HEK293 (cell line): ENCODE measurements around the gene ZNF543.

ENCODE experiments used
- CTCF ChIA-PET: fragments of 350-600 bp; formaldehyde crosslinking; extraction: SDS; loops from one replicate; lab custom pipeline; 2021; ENCODE audit warnings: antibody characterized with exemption; lab: Yijun Ruan, JAX
- POLR2A ChIA-PET: fragments of 300-600 bp; formaldehyde crosslinking; extraction: SDS; loops from one replicate; lab custom pipeline; 2020; ENCODE audit warnings: antibody characterized with exemption, inconsistent platforms; lab: Yijun Ruan, JAX
- H3K27ac ChIP-seq: fragments of 200-500 bp; sonication (Bioruptor generic); 2 replicates; pipeline ENCODE4 v1.5.1; 2014; ENCODE audit warnings: low read depth, low read length, control low read depth, inconsistent platforms; ENCODE audit errors: extremely low read depth
- H3K36me3 ChIP-seq, 2 experiments: fragments of 200-500 bp in 1 of 2; sonication (Bioruptor generic) in 1 of 2; 1 replicate in 1 of 2; 2 replicates in 1 of 2; pipeline ENCODE4 v1.5.1; 2014 to 2017; ENCODE audit warnings: inconsistent platforms in 2 of 2, low read length in 2 of 2; ENCODE audit not compliant: control insufficient read depth in 2 of 2, insufficient read depth in 1 of 2
- H3K4me1 ChIP-seq: fragments of 200-500 bp; sonication (Bioruptor generic); 2 replicates; pipeline ENCODE4 v1.5.1; 2014; ENCODE audit warnings: mild to moderate bottlenecking, low read length, inconsistent platforms; ENCODE audit not compliant: control insufficient read depth, insufficient read depth
- H3K4me3 ChIP-seq: 2 replicates; pipeline ENCODE4 v1.5.1; 2011; ENCODE audit warnings: low read depth, mild to moderate bottlenecking, control low read depth, low read length, moderate library complexity
- H3K9me3 ChIP-seq: fragments of 200-500 bp; sonication (Bioruptor generic); 2 replicates; pipeline ENCODE4 v1.5.1; 2014; ENCODE audit warnings: low read depth, low read length, inconsistent platforms; ENCODE audit not compliant: control insufficient read depth, insufficient read depth
- BCL11B ChIP-seq: fragments of 450-650 bp; formaldehyde crosslinking; IDR thresholded peaks from 2 replicates; pipeline ENCODE4 v1.5.1; 2016; ENCODE audit warnings: low read depth, missing biosample characterization, missing genetic modification characterization
- BCL6B ChIP-seq: fragments of 450-650 bp; formaldehyde crosslinking; IDR thresholded peaks from 2 replicates; pipeline ENCODE4 v1.5.1; 2017; ENCODE audit warnings: missing biosample characterization, missing genetic modification characterization
- FEZF1 ChIP-seq: fragments of 450-650 bp; formaldehyde crosslinking; IDR thresholded peaks from 2 replicates; pipeline ENCODE4 v1.5.1; 2016; ENCODE audit warnings: missing biosample characterization, missing genetic modification characterization
- MZF1 ChIP-seq: fragments of 450-650 bp; formaldehyde crosslinking; IDR thresholded peaks from 2 replicates; pipeline ENCODE4 v1.5.1; 2017; ENCODE audit warnings: missing biosample characterization, missing genetic modification characterization, borderline replicate concordance
- TRIM28 ChIP-seq: IDR thresholded peaks from 2 replicates; pipeline ENCODE4 v1.6.1; 2011; ENCODE audit warnings: low read length, control low read depth, borderline replicate concordance
- YY2 ChIP-seq: fragments of 450-650 bp; formaldehyde crosslinking; IDR thresholded peaks from 2 replicates; pipeline ENCODE4 v1.5.1; 2016; ENCODE audit warnings: missing biosample characterization, missing genetic modification characterization
- ZBTB21 ChIP-seq: fragments of 450-650 bp; formaldehyde crosslinking; IDR thresholded peaks from 2 replicates; pipeline ENCODE4 v1.5.1; 2017; ENCODE audit warnings: missing biosample characterization, missing genetic modification characterization
- ZBTB44 ChIP-seq: fragments of 450-650 bp; IDR thresholded peaks from 2 replicates; pipeline ENCODE4 v1.5.1; 2018; ENCODE audit warnings: missing biosample characterization, mild to moderate bottlenecking, missing genetic modification characterization
- ZBTB6 ChIP-seq: fragments of 450-650 bp; formaldehyde crosslinking; IDR thresholded peaks from 2 replicates; pipeline ENCODE4 v1.5.1; 2017; ENCODE audit warnings: missing biosample characterization, missing genetic modification characterization
- ZNF138 ChIP-seq: fragments of 450-650 bp; formaldehyde crosslinking; IDR thresholded peaks from 2 replicates; pipeline ENCODE4 v1.5.1; 2016; ENCODE audit warnings: missing biosample characterization, missing genetic modification characterization, borderline replicate concordance
- ZNF23 ChIP-seq: fragments of 450-650 bp; formaldehyde crosslinking; IDR thresholded peaks from 2 replicates; pipeline ENCODE4 v1.5.1; 2016; ENCODE audit warnings: missing biosample characterization, missing genetic modification characterization, borderline replicate concordance
- ZNF239 ChIP-seq: fragments of 450-650 bp; formaldehyde crosslinking; IDR thresholded peaks from 2 replicates; pipeline ENCODE4 v1.5.1; 2016; ENCODE audit warnings: missing biosample characterization, missing genetic modification characterization
- ZNF24 ChIP-seq: fragments of 450-650 bp; formaldehyde crosslinking; IDR thresholded peaks from 2 replicates; pipeline ENCODE4 v1.5.1; 2016; ENCODE audit warnings: missing biosample characterization, missing genetic modification characterization
- ZNF391 ChIP-seq: fragments of 450-650 bp; formaldehyde crosslinking; IDR thresholded peaks from 2 replicates; pipeline ENCODE4 v1.5.1; 2016; ENCODE audit warnings: low read depth, missing biosample characterization, missing genetic modification characterization, borderline replicate concordance
- ZNF404 ChIP-seq: fragments of 450-650 bp; formaldehyde crosslinking; IDR thresholded peaks from 2 replicates; pipeline ENCODE4 v1.5.1; 2017; ENCODE audit warnings: missing biosample characterization, missing genetic modification characterization
- ZNF426 ChIP-seq: fragments of 450-650 bp; formaldehyde crosslinking; IDR thresholded peaks from 2 replicates; pipeline ENCODE4 v1.5.1; 2017; ENCODE audit warnings: missing biosample characterization, missing genetic modification characterization, mild to moderate bottlenecking, inconsistent platforms, moderate library complexity
- ZNF501 ChIP-seq: fragments of 450-650 bp; formaldehyde crosslinking; IDR thresholded peaks from 2 replicates; pipeline ENCODE4 v1.5.1; 2016; ENCODE audit warnings: missing biosample characterization, missing genetic modification characterization
- ZNF600 ChIP-seq: fragments of 450-650 bp; formaldehyde crosslinking; IDR thresholded peaks from 2 replicates; pipeline ENCODE4 v1.5.1; 2016; ENCODE audit warnings: missing biosample characterization, missing genetic modification characterization
- ZNF623 ChIP-seq: fragments of 450-650 bp; formaldehyde crosslinking; IDR thresholded peaks from 2 replicates; pipeline ENCODE4 v1.5.1; 2016; ENCODE audit warnings: missing biosample characterization, missing genetic modification characterization
- ZNF664 ChIP-seq: fragments of 450-650 bp; formaldehyde crosslinking; IDR thresholded peaks from 2 replicates; pipeline ENCODE4 v1.5.1; 2016; ENCODE audit warnings: missing biosample characterization, missing genetic modification characterization
- ZNF670 ChIP-seq: fragments of 450-650 bp; formaldehyde crosslinking; IDR thresholded peaks from 2 replicates; pipeline ENCODE4 v1.5.1; 2016; ENCODE audit warnings: missing biosample characterization, missing genetic modification characterization, low read depth
- ZNF792 ChIP-seq: fragments of 450-650 bp; formaldehyde crosslinking; IDR thresholded peaks from 2 replicates; pipeline ENCODE4 v1.5.1; 2016; ENCODE audit warnings: missing biosample characterization, missing genetic modification characterization
- ZSCAN16 ChIP-seq: fragments of 450-650 bp; formaldehyde crosslinking; IDR thresholded peaks from 2 replicates; pipeline ENCODE4 v1.5.1; 2016; ENCODE audit warnings: missing biosample characterization, missing genetic modification characterization
- TF ChIP-seq, protein P1 (sequence below): fragments of 450-650 bp; formaldehyde crosslinking; IDR thresholded peaks from 2 replicates; pipeline ENCODE4 v1.5.1; 2016; ENCODE audit warnings: missing biosample characterization, missing genetic modification characterization

Gene ZNF543

DNA sequence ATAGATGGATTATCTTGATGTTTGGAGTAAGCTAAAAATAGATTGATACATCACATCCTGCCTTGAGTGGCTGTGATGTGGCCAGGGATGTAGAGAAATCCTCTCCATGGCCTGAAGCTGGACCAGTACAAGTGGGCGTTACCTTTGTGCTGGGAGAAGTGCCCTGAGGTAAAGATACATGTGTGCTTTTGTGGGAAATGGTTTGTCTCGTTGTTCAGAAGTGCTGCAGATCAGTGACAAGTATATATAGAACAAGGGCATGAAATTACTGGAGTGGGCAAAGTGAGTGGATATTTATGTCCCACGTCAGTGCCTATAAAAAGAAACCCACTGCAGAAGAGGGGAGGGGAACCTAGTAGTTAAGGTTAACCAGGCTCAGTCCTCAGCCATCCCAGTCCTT is 18.6 kb downstream of the ZNF543 start:
- Histone ChIP-seq H3K27ac (no peak overlapping the region), H3K4me3 (no peak overlapping the region), H3K9me3 (no peaks in the 10 kb centered on the region), H3K4me1 (no peaks in the 10 kb centered on the region), H3K36me3 (peaks cover 0 to 8% of the 10 kb centered on the region in 2 experiments; a peak in 1 of 3 replicates)
- CTCF ChIA-PET = interaction anchor here (0.7 kb wide), 2 partner anchors 12 to 20 kb away, joined by 3 read pairs; no protein-coding TSS in a partner anchor
- POLR2A ChIA-PET = interaction anchor here (1.1 kb wide), 1 partner anchor 12 kb away, joined by 3 read pairs; the partner anchor contains the start of gene ZNF304
- peak; percentile 31; the same call in 1 of the 2 replicates for TF ChIP-seq ZNF664
- no peak for TF ChIP-seq ZNF426 (tag by site-specific recombination)
- TF ChIP-seq, protein P1, sequence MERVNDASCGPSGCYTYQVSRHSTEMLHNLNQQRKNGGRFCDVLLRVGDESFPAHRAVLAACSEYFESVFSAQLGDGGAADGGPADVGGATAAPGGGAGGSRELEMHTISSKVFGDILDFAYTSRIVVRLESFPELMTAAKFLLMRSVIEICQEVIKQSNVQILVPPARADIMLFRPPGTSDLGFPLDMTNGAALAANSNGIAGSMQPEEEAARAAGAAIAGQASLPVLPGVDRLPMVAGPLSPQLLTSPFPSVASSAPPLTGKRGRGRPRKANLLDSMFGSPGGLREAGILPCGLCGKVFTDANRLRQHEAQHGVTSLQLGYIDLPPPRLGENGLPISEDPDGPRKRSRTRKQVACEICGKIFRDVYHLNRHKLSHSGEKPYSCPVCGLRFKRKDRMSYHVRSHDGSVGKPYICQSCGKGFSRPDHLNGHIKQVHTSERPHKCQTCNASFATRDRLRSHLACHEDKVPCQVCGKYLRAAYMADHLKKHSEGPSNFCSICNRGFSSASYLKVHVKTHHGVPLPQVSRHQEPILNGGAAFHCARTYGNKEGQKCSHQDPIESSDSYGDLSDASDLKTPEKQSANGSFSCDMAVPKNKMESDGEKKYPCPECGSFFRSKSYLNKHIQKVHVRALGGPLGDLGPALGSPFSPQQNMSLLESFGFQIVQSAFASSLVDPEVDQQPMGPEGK (tag by site-specific recombination) = no peak
- TF ChIP-seq ZNF138 (tag by site-specific recombination) = no peak

- CTCF ChIA-PET = interaction anchor here (0.6 kb wide), 1 partner anchor 285 kb away, joined by 3 read pairs; no protein-coding TSS in a partner anchor
- POLR2A ChIA-PET = interaction anchor here (3.8 kb wide), 1 partner anchor 8 kb away, joined by 13 read pairs; the partner anchor contains the start of gene ZNF304
- no peaks in the 10 kb centered on the region for H3K36me3 ChIP-seq
Observed at GRCh38 chr19:57342582-57342981, 22.3 kb downstream of the ZNF543 start.

DNA sequence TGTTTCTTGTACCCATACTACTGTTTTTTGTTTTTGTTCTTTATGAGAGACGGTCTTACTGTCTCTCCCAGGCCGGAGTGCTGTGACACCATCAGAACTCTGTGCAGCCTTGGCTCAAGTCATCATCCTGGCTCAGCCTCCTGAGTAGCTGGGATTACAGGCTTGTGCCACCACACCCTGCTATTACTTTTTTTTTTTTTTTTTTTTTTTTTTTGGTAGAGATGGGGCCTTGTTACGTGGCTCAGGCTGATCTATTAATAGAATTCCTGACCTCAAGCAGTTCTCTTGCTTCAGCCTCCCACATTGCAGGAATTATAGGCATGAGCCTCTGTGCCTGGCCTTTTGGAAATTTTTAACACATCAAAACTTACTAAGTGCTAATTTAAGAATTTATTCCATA is 27.9 kb downstream of the ZNF543 start:
- ChIA-PET POLR2A (no interaction called here), CTCF (no interaction called here)
- H3K9me3 ChIP-seq = no peaks in the 10 kb centered on the region
- peaks cover under 1 to 4% of the 10 kb centered on the region in 2 experiments; a peak in 2 of 3 replicates for H3K36me3 ChIP-seq
- peaks cover 6% of the 10 kb centered on the region; the same call in 1 of the 2 replicates for H3K4me1 ChIP-seq
- H3K27ac ChIP-seq = no peak overlapping the region
- no peak overlapping the region for H3K4me3 ChIP-seq
- TF ChIP-seq ZBTB6 (tag by site-specific recombination) (no peak), TRIM28 (no peak), ZNF501 (tag by site-specific recombination) (no peak), ZBTB44 (tag by site-specific recombination) (no peak), ZNF24 (tag by site-specific recombination) (no peak), FEZF1 (tag by site-specific recombination) (no peak), ZNF670 (tag by site-specific recombination) (no peak), ZBTB21 (tag by site-specific recombination) (no peak), YY2 (no peak), BCL11B (no peak), ZNF23 (tag by site-specific recombination) (no peak), BCL6B (tag by site-specific recombination) (no peak), ZNF239 (tag by site-specific recombination) (no peak)

More at GRCh38 chr19:57342582-57342981, 22.3 kb downstream of the ZNF543 start:
- no peak for TF ChIP-seq ZNF623 (tag by site-specific recombination)
- TF ChIP-seq ZNF600 = no peak
- no peak for TF ChIP-seq ZSCAN16 (tag by site-specific recombination)
- no peak for TF ChIP-seq ZNF792 (tag by site-specific recombination)
- no peak for TF ChIP-seq ZNF391 (tag by site-specific recombination)
- TF ChIP-seq MZF1 (tag by site-specific recombination) = no peak
- no peak for TF ChIP-seq ZNF404 (tag by site-specific recombination)
- Histone ChIP-seq H3K9me3 (no peaks in the 10 kb centered on the region), H3K4me3 (no peak overlapping the region), H3K27ac (no peak overlapping the region), H3K4me1 (no peaks in the 10 kb centered on the region)
